ENCODE measurements around the gene CYTH1. TPM values are rescaled to one million over a fixed set of nuclear protein-coding genes. Genes with fewer than 3 reads are reported as not detected.
A peak's percentile ranks its signal among the peaks of the same experiment; 100 is the strongest.

Gene CYTH1
- total and polyA plus RNA-seq, 10 of the 15 experiments (the other 5 are each of a cell fraction or from before 2014, with no cell fraction given) = 6.6 to 188 (median 145) TPM

GRCh38 chr17:78819806-78820792 lies 38.0 kb upstream of the CYTH1 start:
- peaks cover 44 to 51% of the 10 kb centered on the region in 2 experiments for H3K36me3 ChIP-seq (ENCODE audit: control insufficient read depth in 2 of 2, insufficient read depth in 2 of 2, low read length in 1 of 2)
- H3K9ac ChIP-seq (ENCODE audit: control insufficient read depth, insufficient read depth, low read length) = no peak overlapping the region
- DNase-seq (ENCODE audit: low read depth, low spot score) = no peak
- BruUV-seq (replicated peaks) = no TSS peak
- no peak overlapping the region for H3K4me2 ChIP-seq (ENCODE audit: control insufficient read depth, insufficient read depth)
- ChIA-PET SMC1A (ENCODE audit: uncharacterized antibody, unreplicated experiment) (no interaction called here), POLR2A (interaction anchor here (0.7 to 0.8 kb wide), 2 partner anchors 18 to 20 kb away, joined by 3 read pairs; no protein-coding TSS in a partner anchor), RAD21 (ENCODE audit: unreplicated experiment) (no interaction called here), CTCF (no interaction called here)
- TF ChIP-seq POLR2A (IDR thresholded peaks at IDR 0.05; ENCODE audit: low read depth, low read length) (peak; percentile 34; the same call in 1 of the 2 replicates), EED (IDR thresholded peaks at IDR 0.05; ENCODE audit: low read depth) (no peak)
- H2AFZ ChIP-seq (ENCODE audit: control insufficient read depth, low read depth, low read length) = no peak overlapping the region
- H3K4me1 ChIP-seq (ENCODE audit: control insufficient read depth, insufficient read depth, low read length) = no peaks in the 10 kb centered on the region
- H4K20me1 ChIP-seq (ENCODE audit: control insufficient read depth, insufficient read depth) = no peaks in the 10 kb centered on the region
- in situ Hi-C loops (cut with MboI) = no loop called here
- H3K9me3 ChIP-seq (replicated peaks; ENCODE audit: control insufficient read depth, insufficient read depth, low read length) = no peaks in the 10 kb centered on the region
- intact Hi-C loops (cut with micrococcal nuclease; ENCODE audit: unreplicated experiment) = no loop called here
- no peak overlapping the region for H3K4me3 ChIP-seq
- 95% methylated on average over 18 of the region's 18 CpGs for WGBS (ENCODE audit: insufficient coverage, insufficient replicate concordance, low lambda C conversion rate, missing lambda C conversion rate)
- H3K79me2 ChIP-seq (ENCODE audit: control insufficient read depth, insufficient read depth, low read length) = no peaks in the 10 kb centered on the region; the same call in 1 of the 2 replicates
- no peaks in the 10 kb centered on the region for H3K27me3 ChIP-seq (replicated peaks in 1 of 2; ENCODE audit: control insufficient read depth in 2 of 2, insufficient read depth in 2 of 2, low read length in 1 of 2)
- no peak for ATAC-seq
- no peak overlapping the region for H3K27ac ChIP-seq (ENCODE audit: control insufficient read depth, insufficient read depth)
- no peak for FAIRE-seq

- ChIA-PET CTCF (no interaction called here), RAD21 (ENCODE audit: unreplicated experiment) (no interaction called here), POLR2A (interaction anchor here (0.6 to 0.8 kb wide), 3 partner anchors 19 to 42 kb away, joined by 3 to 4 read pairs (median 3); no protein-coding TSS in a partner anchor), SMC1A (ENCODE audit: uncharacterized antibody, unreplicated experiment) (no interaction called here)
- DNase-seq (ENCODE audit: low read depth, low spot score) = no peak
- FAIRE-seq = no peak
- H3K27me3 ChIP-seq (replicated peaks in 1 of 2; ENCODE audit: control insufficient read depth in 2 of 2, insufficient read depth in 2 of 2, low read length in 1 of 2) = no peaks in the 10 kb centered on the region
- in situ Hi-C loops (cut with MboI) = no loop called here
- intact Hi-C loops (cut with micrococcal nuclease; ENCODE audit: unreplicated experiment) = no loop called here
- no peak overlapping the region for H3K27ac ChIP-seq (ENCODE audit: control insufficient read depth, insufficient read depth)
- BruUV-seq (replicated peaks) = no TSS peak
- peaks cover 44 to 51% of the 10 kb centered on the region in 2 experiments for H3K36me3 ChIP-seq (ENCODE audit: control insufficient read depth in 2 of 2, insufficient read depth in 2 of 2, low read length in 1 of 2)
- H3K9ac ChIP-seq (ENCODE audit: control insufficient read depth, insufficient read depth, low read length) = no peak overlapping the region
- no peaks in the 10 kb centered on the region for H3K9me3 ChIP-seq (replicated peaks; ENCODE audit: control insufficient read depth, insufficient read depth, low read length)
- H3K4me1 ChIP-seq (ENCODE audit: control insufficient read depth, insufficient read depth, low read length) = no peaks in the 10 kb centered on the region
- no peaks in the 10 kb centered on the region for H4K20me1 ChIP-seq (ENCODE audit: control insufficient read depth, insufficient read depth)
- H2AFZ ChIP-seq (ENCODE audit: control insufficient read depth, low read depth, low read length) = no peak overlapping the region
- no peak overlapping the region for H3K4me3 ChIP-seq
- no peaks in the 10 kb centered on the region; the same call in 1 of the 2 replicates for H3K79me2 ChIP-seq (ENCODE audit: control insufficient read depth, insufficient read depth, low read length)
- WGBS (ENCODE audit: insufficient coverage, insufficient replicate concordance, low lambda C conversion rate, missing lambda C conversion rate) = 90% methylated on average over 8 of the region's 8 CpGs
- H3K4me2 ChIP-seq (ENCODE audit: control insufficient read depth, insufficient read depth) = no peak overlapping the region
- ATAC-seq = no peak
- TF ChIP-seq NRF1 (conservative IDR thresholded peaks at IDR 0.05; ENCODE audit: low read depth, low read length) (no peak), ASH2L (IDR thresholded peaks at IDR 0.05; ENCODE audit: borderline replicate concordance, low read depth) (no peak), CHD4 (IDR thresholded peaks at IDR 0.05) (no peak), YY1 (IDR thresholded peaks at IDR 0.05; ENCODE audit: low read depth, low read length) (no peak), MLLT1 (IDR thresholded peaks at IDR 0.05) (no peak), RAD21 (IDR thresholded peaks at IDR 0.05; ENCODE audit: insufficient read depth, low read depth, low read length) (no peak), RELA (IDR thresholded peaks at IDR 0.05; ENCODE audit: borderline replicate concordance, partially characterized antibody) (no peak), PAX5 (IDR thresholded peaks at IDR 0.05; ENCODE audit: borderline replicate concordance, low read depth, low read length) (no peak), E4F1 (IDR thresholded peaks at IDR 0.05; ENCODE audit: borderline replicate concordance, partially characterized antibody) (no peak), MEF2A (IDR thresholded peaks at IDR 0.05; ENCODE audit: insufficient read depth, low read depth, low read length) (no peak), MYC (IDR thresholded peaks at IDR 0.05; ENCODE audit: insufficient read depth, insufficient read length, insufficient replicate concordance, low read length, severe bottlenecking) (no peak)
Measured at GRCh38 chr17:78819402-78819801, 37.3 kb upstream of the CYTH1 start.

Measured in GM12878 (cell line).